K562 (cell line): ENCODE results near the gene REC8. TPM values are rescaled to one million over a fixed set of nuclear protein-coding genes. Genes with fewer than 3 reads are reported as not detected.

Experiments
- ARNT ChIP-seq, 2 experiments: fragments of 450-650 bp; IDR thresholded peaks; 2 replicates each; pipeline ENCODE4 v1.6.1; 2016; ENCODE audit warnings: mild to moderate bottlenecking in 1 of 2
- BRD4 ChIP-seq: fragments of 200-600 bp; sonication (generic); IDR thresholded peaks from 2 replicates; pipeline ENCODE4 v1.6.1; 2017; ENCODE audit warnings: inconsistent platforms
- COPS2 ChIP-seq: fragments of 450-650 bp; conservative IDR thresholded peaks from 2 replicates; pipeline ENCODE4 v1.6.1; 2016; ENCODE audit warnings: mild to moderate bottlenecking, moderate library complexity
- CSDE1 ChIP-seq, 2 experiments: fragments of 450-650 bp; IDR thresholded peaks; 2 replicates each; pipeline ENCODE4 v1.6.1; 2016; ENCODE audit warnings: mild to moderate bottlenecking in 1 of 2
- DMBX1 ChIP-seq: fragments of 250-450 bp; sonication (Bioruptor Pico); IDR thresholded peaks from 2 replicates; pipeline ENCODE4 v1.8.0; 2022; ENCODE audit warnings: inconsistent platforms, mild to moderate bottlenecking, moderate library complexity, borderline replicate concordance
- ESRRA ChIP-seq: fragments of 450-650 bp; IDR thresholded peaks from 2 replicates; pipeline ENCODE4 v1.6.1; 2014; ENCODE audit warnings: low read depth, mild to moderate bottlenecking, moderate library complexity, borderline replicate concordance
- HDAC8 ChIP-seq: fragments of 450-650 bp; IDR thresholded peaks from 2 replicates; pipeline ENCODE4 v1.6.1; 2016; ENCODE audit warnings: mild to moderate bottlenecking, missing genetic modification characterization, moderate library complexity, missing compliant biosample characterization
- HIVEP1 ChIP-seq: fragments of 250-450 bp; sonication (Bioruptor Pico); IDR thresholded peaks from 2 replicates; pipeline ENCODE4 v1.4.0; 2020; ENCODE audit warnings: mild to moderate bottlenecking
- HNRNPH1 ChIP-seq: fragments of 200-400 bp; formaldehyde crosslinking; optimal IDR thresholded peaks from 2 replicates; pipeline ENCODE3; 2017; ENCODE audit warnings: low read depth, mild to moderate bottlenecking, low read length, moderate library complexity
- NCOA2 ChIP-seq, 2 experiments: fragments of 450-650 bp; IDR thresholded peaks; 2 replicates each; pipeline ENCODE4 v1.6.1; 2018; ENCODE audit warnings: mild to moderate bottlenecking in 2 of 2, moderate library complexity in 1 of 2; ENCODE audit not compliant: partially characterized antibody in 2 of 2
- NONO ChIP-seq, 2 experiments: fragments of 200-400 bp in 1 of 2; fragments of 450-650 bp in 1 of 2; formaldehyde crosslinking in 1 of 2; IDR thresholded peaks; 2 replicates each; pipeline ENCODE4 v1.6.1; 2017; ENCODE audit warnings: low read depth in 2 of 2, mild to moderate bottlenecking in 2 of 2, moderate library complexity in 2 of 2, low read length in 1 of 2
- RBM15 ChIP-seq: fragments of 200-400 bp; formaldehyde crosslinking; IDR thresholded peaks from 2 replicates; pipeline ENCODE4 v1.6.1; 2018; ENCODE audit warnings: mild to moderate bottlenecking, low read length, moderate library complexity; ENCODE audit not compliant: insufficient read depth
- RCOR1 ChIP-seq, 2 experiments: IDR thresholded peaks; 2 replicates each; pipeline ENCODE4 v1.6.1; 2012; ENCODE audit warnings: low read depth in 2 of 2, low read length in 2 of 2, borderline replicate concordance in 1 of 2, improper control_type of control experiment in 1 of 2
- SMAD2 ChIP-seq: fragments of 150-350 bp; IDR thresholded peaks from 2 replicates; pipeline ENCODE4 v1.6.1; 2014; ENCODE audit warnings: low read depth, mild to moderate bottlenecking, low read length
- SREBF1 ChIP-seq: fragments of 150-350 bp; IDR thresholded peaks from 2 replicates; pipeline ENCODE4 v1.6.1; 2014; ENCODE audit warnings: antibody characterized with exemption, low read depth, low read length, borderline replicate concordance
- U2AF1 ChIP-seq: fragments of 200-400 bp; formaldehyde crosslinking; optimal IDR thresholded peaks from 2 replicates; pipeline ENCODE3; 2017; ENCODE audit warnings: mild to moderate bottlenecking, low read depth, low read length, moderate library complexity
- ZSCAN32 ChIP-seq: fragments of 450-650 bp; formaldehyde crosslinking; IDR thresholded peaks from 2 replicates; pipeline ENCODE4 v1.4.0; 2020; ENCODE audit warnings: mild to moderate bottlenecking, moderate library complexity
- polyA plus RNA-seq, 8 experiments: library from polyadenylated mRNA; depleted of rRNA in 4 of 8; stranded (reverse) in 5 of 8; unstranded in 3 of 8; fragments of >200 nt; fragmentation: Nextera tagmentation in 2 of 8; fragmentation: Illumina TruSeq in 1 of 8; extraction: Ambion mirVana in 2 of 8; extraction: Trizol in 1 of 8; gene quantifications; 2 replicates each; pipeline versions ENCODE4 v1.2.1 to v1.2.3, GENCODE V29; 2011 to 2014; ENCODE audit warnings: inconsistent platforms in 1 of 8, missing spikeins in 1 of 8
- total RNA-seq, 7 experiments: library from RNA; depleted of rRNA in 6 of 7; stranded (reverse); fragments of >200 nt in 6 of 7; fragmentation: Illumina TruSeq in 2 of 7; extraction: Trizol in 2 of 7; gene quantifications; 2 replicates each; pipeline versions ENCODE4 v1.2.1 to v1.2.3, GENCODE V29; 2011 to 2021; ENCODE audit warnings: low replicate concordance in 1 of 7
- TF ChIP-seq, protein P1 (sequence below), 2 experiments: fragments of 250-450 bp in 1 of 2; fragments of 450-650 bp in 1 of 2; sonication (Bioruptor Pico) in 1 of 2; IDR thresholded peaks; 2 replicates each; pipeline versions ENCODE4 v1.6.1 to v1.8.0; 2016 to 2021; ENCODE audit warnings: mild to moderate bottlenecking in 2 of 2, moderate library complexity in 2 of 2, missing compliant biosample characterization in 1 of 2, missing genetic modification characterization in 1 of 2
- TF ChIP-seq, protein P2 (sequence below): fragments of 450-650 bp; IDR thresholded peaks from 2 replicates; pipeline ENCODE4 v1.6.1; 2018; ENCODE audit warnings: mild to moderate bottlenecking, low read depth; ENCODE audit not compliant: partially characterized antibody
- TF ChIP-seq, protein P3 (sequence below): fragments of 250-450 bp; sonication (Bioruptor Pico); IDR thresholded peaks from 2 replicates; pipeline ENCODE4 v1.4.0; 2020

REC8 gene
- total and polyA plus RNA-seq, 9 of the 15 experiments (the other 6 are each of a cell fraction or from before 2014, with no cell fraction given): 0.11 to 2.5 (median 0.85) TPM

DNA sequence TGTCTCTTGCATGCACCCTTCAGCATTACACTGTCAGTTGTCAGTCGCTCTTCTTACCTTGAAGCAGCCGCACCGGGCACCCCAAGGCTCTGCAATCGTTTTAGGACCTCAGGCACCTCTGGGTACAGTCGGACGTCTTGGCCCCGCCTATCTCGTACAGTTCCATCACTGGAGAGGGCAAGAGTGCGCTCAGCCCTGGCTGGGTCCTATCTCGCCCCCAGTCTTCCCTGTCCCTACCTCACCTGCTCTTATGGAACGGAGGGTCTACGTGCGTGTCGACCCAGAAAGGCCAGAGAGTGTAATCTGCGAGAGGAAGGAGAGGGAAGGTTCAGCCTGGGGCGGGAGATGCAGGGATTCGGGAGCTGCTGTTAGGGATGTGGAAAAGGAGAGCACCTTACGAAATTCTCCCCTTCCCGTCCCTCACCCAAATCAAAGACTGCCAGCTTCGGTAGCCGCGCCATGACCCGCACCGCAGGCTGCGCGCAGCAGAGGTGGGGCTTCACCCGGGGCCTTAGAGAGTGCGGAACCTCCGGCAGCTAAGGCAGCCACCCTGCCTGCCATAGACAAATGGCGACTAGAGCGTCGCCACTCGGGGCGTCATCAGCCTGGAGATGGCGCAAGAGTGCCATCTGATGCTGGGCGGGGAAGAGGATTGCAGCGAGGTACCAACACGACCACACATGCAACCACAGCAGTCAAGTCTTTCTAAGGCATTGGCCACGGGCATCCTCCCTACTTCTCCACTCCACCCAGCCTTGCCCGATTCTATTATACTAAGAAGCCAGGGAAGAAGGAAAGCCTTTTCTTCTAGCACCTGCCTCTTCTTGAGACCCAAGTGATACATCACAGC is 43.8 kb downstream of the REC8 start, which contains the start of gene MDP1 (continued):
- TF ChIP-seq HNRNPH1: no peak
- no peak for TF ChIP-seq SREBF1
- no peak for TF ChIP-seq CSDE1 (IDR thresholded peaks at IDR 0.05)
- no peak for TF ChIP-seq RBM15
- no peak for TF ChIP-seq ZSCAN32 (CRISPR knock-in tag)
- no peak for TF ChIP-seq NCOA2 (IDR thresholded peaks at IDR 0.05; ENCODE audit: partially characterized antibody in 2 of 2)
- TF ChIP-seq, protein P1, sequence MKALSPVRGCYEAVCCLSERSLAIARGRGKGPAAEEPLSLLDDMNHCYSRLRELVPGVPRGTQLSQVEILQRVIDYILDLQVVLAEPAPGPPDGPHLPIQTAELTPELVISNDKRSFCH (CRISPR knock-in tag; IDR thresholded peaks at IDR 0.05): no peak
- TF ChIP-seq, protein P1 (tag; IDR thresholded peaks at IDR 0.05): no peak
- TF ChIP-seq NONO (IDR thresholded peaks at IDR 0.05; ENCODE audit: low read depth in 2 of 2, low read length in 1 of 2): peak in 1 of 2 experiments; percentile 61; a peak in 1 of 4 replicates
- no peak for TF ChIP-seq HIVEP1 (CRISPR knock-in tag)
- no peak for TF ChIP-seq DMBX1 (CRISPR knock-in tag)
- no peak for TF ChIP-seq COPS2
- peak in 1 of 2 experiments; percentile 73; a peak in 2 of 4 replicates for TF ChIP-seq RCOR1 (IDR thresholded peaks at IDR 0.05; ENCODE audit: borderline replicate concordance in 1 of 2, low read depth in 2 of 2, low read length in 2 of 2)
- no peak for TF ChIP-seq U2AF1
- TF ChIP-seq SMAD2: no peak
- no peak for TF ChIP-seq BRD4
- peak; percentile 38; the same call in 1 of the 2 replicates for TF ChIP-seq ESRRA
- no peak for TF ChIP-seq ARNT (IDR thresholded peaks at IDR 0.05)
- TF ChIP-seq, protein P2, sequence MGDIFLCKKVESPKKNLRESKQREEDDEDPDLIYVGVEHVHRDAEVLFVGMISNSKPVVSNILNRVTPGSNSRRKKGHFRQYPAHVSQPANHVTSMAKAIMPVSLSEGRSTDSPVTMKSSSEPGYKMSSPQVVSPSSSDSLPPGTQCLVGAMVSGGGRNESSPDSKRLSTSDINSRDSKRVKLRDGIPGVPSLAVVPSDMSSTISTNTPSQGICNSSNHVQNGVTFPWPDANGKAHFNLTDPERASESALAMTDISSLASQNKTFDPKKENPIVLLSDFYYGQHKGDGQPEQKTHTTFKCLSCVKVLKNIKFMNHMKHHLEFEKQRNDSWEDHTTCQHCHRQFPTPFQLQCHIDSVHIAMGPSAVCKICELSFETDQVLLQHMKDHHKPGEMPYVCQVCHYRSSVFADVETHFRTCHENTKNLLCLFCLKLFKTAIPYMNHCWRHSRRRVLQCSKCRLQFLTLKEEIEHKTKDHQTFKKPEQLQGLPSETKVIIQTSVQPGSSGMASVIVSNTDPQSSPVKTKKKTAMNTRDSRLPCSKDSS: no peak
- TF ChIP-seq, protein P3, sequence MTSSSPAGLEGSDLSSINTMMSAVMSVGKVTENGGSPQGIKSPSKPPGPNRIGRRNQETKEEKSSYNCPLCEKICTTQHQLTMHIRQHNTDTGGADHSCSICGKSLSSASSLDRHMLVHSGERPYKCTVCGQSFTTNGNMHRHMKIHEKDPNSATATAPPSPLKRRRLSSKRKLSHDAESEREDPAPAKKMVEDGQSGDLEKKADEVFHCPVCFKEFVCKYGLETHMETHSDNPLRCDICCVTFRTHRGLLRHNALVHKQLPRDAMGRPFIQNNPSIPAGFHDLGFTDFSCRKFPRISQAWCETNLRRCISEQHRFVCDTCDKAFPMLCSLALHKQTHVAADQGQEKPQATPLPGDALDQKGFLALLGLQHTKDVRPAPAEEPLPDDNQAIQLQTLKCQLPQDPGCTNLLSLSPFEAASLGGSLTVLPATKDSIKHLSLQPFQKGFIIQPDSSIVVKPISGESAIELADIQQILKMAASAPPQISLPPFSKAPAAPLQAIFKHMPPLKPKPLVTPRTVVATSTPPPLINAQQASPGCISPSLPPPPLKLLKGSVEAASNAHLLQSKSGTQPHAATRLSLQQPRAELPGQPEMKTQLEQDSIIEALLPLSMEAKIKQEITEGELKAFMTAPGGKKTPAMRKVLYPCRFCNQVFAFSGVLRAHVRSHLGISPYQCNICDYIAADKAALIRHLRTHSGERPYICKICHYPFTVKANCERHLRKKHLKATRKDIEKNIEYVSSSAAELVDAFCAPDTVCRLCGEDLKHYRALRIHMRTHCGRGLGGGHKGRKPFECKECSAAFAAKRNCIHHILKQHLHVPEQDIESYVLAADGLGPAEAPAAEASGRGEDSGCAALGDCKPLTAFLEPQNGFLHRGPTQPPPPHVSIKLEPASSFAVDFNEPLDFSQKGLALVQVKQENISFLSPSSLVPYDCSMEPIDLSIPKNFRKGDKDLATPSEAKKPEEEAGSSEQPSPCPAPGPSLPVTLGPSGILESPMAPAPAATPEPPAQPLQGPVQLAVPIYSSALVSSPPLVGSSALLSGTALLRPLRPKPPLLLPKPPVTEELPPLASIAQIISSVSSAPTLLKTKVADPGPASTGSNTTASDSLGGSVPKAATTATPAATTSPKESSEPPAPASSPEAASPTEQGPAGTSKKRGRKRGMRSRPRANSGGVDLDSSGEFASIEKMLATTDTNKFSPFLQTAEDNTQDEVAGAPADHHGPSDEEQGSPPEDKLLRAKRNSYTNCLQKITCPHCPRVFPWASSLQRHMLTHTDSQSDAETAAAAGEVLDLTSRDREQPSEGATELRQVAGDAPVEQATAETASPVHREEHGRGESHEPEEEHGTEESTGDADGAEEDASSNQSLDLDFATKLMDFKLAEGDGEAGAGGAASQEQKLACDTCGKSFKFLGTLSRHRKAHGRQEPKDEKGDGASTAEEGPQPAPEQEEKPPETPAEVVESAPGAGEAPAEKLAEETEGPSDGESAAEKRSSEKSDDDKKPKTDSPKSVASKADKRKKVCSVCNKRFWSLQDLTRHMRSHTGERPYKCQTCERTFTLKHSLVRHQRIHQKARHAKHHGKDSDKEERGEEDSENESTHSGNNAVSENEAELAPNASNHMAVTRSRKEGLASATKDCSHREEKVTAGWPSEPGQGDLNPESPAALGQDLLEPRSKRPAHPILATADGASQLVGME: no peak
- TF ChIP-seq HDAC8 (tag): no peak
